H1 (cell line): ENCODE results near the gene ZCCHC10. TPM values are rescaled to one million over a fixed set of nuclear protein-coding genes. Genes with fewer than 3 reads are reported as not detected.

Source experiments
- CTCF ChIA-PET: fragments of 300-600 bp; sonication (Branson Sonifier 250); formaldehyde crosslinking; loops from one replicate; lab custom pipeline; 2021; ENCODE audit not compliant: partially characterized antibody; lab: Charles Lee
- POLR2A ChIA-PET: fragments of 300-600 bp; sonication (Branson Sonifier 250); formaldehyde crosslinking; loops from one replicate; lab custom pipeline; 2021; ENCODE audit warnings: inconsistent platforms; ENCODE audit not compliant: partially characterized antibody; lab: Charles Lee
- DNase-seq, 2 experiments: peaks; one replicate each; pipeline versions ENCODE4 v3.0.0 to v3.0.0-alpha.2; 2010 to 2022; ENCODE audit warnings: low spot score in 2 of 2, low read depth in 1 of 2, mixed read lengths in 1 of 2
- FAIRE-seq: peaks from 2 replicates; lab custom pipeline; 2011; peaks lifted over from hg19 to GRCh38; lab: Jason Lieb, UNC
- H2AFZ ChIP-seq: 2 replicates; pipeline ENCODE4 v1.8.1; 2012; ENCODE audit warnings: low read length, inconsistent platforms
- H2AK5ac ChIP-seq: 2 replicates; pipeline ENCODE4 v1.6.1; 2013; ENCODE audit warnings: low read depth, low read length
- H2BK120ac ChIP-seq: replicated peaks from 2 replicates; pipeline ENCODE3; 2013; ENCODE audit warnings: low read depth, low read length, inconsistent platforms
- H2BK12ac ChIP-seq: 2 replicates; pipeline ENCODE4 v1.6.1; 2013; ENCODE audit warnings: low read depth, low read length
- H2BK15ac ChIP-seq: 2 replicates; pipeline ENCODE4 v1.6.1; 2013; ENCODE audit warnings: low read length
- H2BK20ac ChIP-seq: 2 replicates; pipeline ENCODE4 v1.6.1; 2013; ENCODE audit warnings: low read length
- H2BK5ac ChIP-seq: 2 replicates; pipeline ENCODE4 v1.6.1; 2013; ENCODE audit warnings: low read depth, low read length
- H3K14ac ChIP-seq: 2 replicates; pipeline ENCODE4 v1.6.1; 2013; ENCODE audit warnings: inconsistent platforms; ENCODE audit not compliant: insufficient read length
- H3K18ac ChIP-seq: 2 replicates; pipeline ENCODE4 v1.6.1; 2013; ENCODE audit warnings: low read length; ENCODE audit errors: extremely low read depth
- H3K23ac ChIP-seq: 2 replicates; pipeline ENCODE4 v1.6.1; 2013; ENCODE audit warnings: inconsistent platforms; ENCODE audit not compliant: insufficient read length
- H3K23me2 ChIP-seq: 2 replicates; pipeline ENCODE4 v1.6.1; 2013; ENCODE audit warnings: low read depth, low read length
- H3K27ac ChIP-seq: 2 replicates; pipeline ENCODE4 v1.6.1; 2011; ENCODE audit warnings: low read depth, low read length, inconsistent platforms
- H3K27me3 ChIP-seq, 4 experiments: replicated peaks in 1 of 4; 1 replicate in 1 of 4; 2 replicates in 3 of 4; pipeline versions ENCODE4 v1.6.1 to v1.8.1; 2011 to 2013; ENCODE audit warnings: low read length in 3 of 4, mild to moderate bottlenecking in 3 of 4, inconsistent platforms in 2 of 4, mixed read lengths in 2 of 4, moderate library complexity in 1 of 4; ENCODE audit not compliant: control insufficient read depth in 3 of 4, insufficient read depth in 3 of 4; ENCODE audit errors: extremely low read depth in 1 of 4
- H3K36me3 ChIP-seq, 4 experiments: 2 replicates each; pipeline versions ENCODE4 v1.6.1 to v1.8.1; 2011 to 2013; ENCODE audit warnings: mild to moderate bottlenecking in 4 of 4, low read length in 3 of 4, moderate library complexity in 2 of 4, control low read depth in 1 of 4, inconsistent platforms in 1 of 4; ENCODE audit not compliant: insufficient read depth in 4 of 4, control insufficient read depth in 2 of 4
- H3K4ac ChIP-seq: replicated peaks from 2 replicates; pipeline ENCODE3; 2013; ENCODE audit warnings: low read length, low read depth, mixed read lengths, inconsistent platforms; ENCODE audit not compliant: insufficient read length
- H3K4me1 ChIP-seq, 4 experiments: replicated peaks in 1 of 4; 1 replicate in 1 of 4; 2 replicates in 3 of 4; pipeline versions ENCODE4 v1.6.1 to v1.8.1; 2011 to 2013; ENCODE audit warnings: low read length in 3 of 4, inconsistent platforms in 2 of 4, mixed read lengths in 1 of 4; ENCODE audit not compliant: insufficient read depth in 4 of 4, control insufficient read depth in 3 of 4
- H3K4me2 ChIP-seq, 2 experiments: 2 replicates each; pipeline versions ENCODE4 v1.6.1 to v1.8.1; 2011 to 2013; ENCODE audit warnings: low read depth in 2 of 2, low read length in 2 of 2, control low read depth in 1 of 2, inconsistent platforms in 1 of 2, mild to moderate bottlenecking in 1 of 2; ENCODE audit not compliant: insufficient read depth in 1 of 2
- H3K4me3 ChIP-seq, 4 experiments: fragments of 200-600, 300-600 bp in 1 of 4; sonication (generic), shearing (Covaris generic), sonication (Bioruptor Twin) in 1 of 4; 2 replicates each; pipeline versions ENCODE4 v1.5.1 to v1.8.1; 2011 to 2016; ENCODE audit warnings: low read length in 4 of 4, low read depth in 3 of 4, control low read depth in 2 of 4, inconsistent platforms in 2 of 4, mild to moderate bottlenecking in 2 of 4, mixed read lengths in 1 of 4, moderate library complexity in 1 of 4; ENCODE audit not compliant: insufficient read depth in 2 of 4; ENCODE audit errors: extremely low read depth in 1 of 4
- H3K56ac ChIP-seq: replicated peaks from 2 replicates; pipeline ENCODE3; 2013; ENCODE audit warnings: low read depth, mild to moderate bottlenecking, mixed read lengths, low read length, inconsistent platforms; ENCODE audit not compliant: insufficient read length
- H3K79me1 ChIP-seq: 2 replicates; pipeline ENCODE4 v1.6.1; 2013; ENCODE audit warnings: low read depth, low read length, control low read depth
- H3K79me2 ChIP-seq, 2 experiments: 2 replicates each; pipeline versions ENCODE4 v1.6.1 to v1.8.1; 2012 to 2013; ENCODE audit warnings: low read length in 2 of 2, mild to moderate bottlenecking in 2 of 2, inconsistent platforms in 1 of 2; ENCODE audit not compliant: insufficient read depth in 2 of 2, control insufficient read depth in 1 of 2
- H3K9ac ChIP-seq, 4 experiments: replicated peaks in 1 of 4; 1 replicate in 1 of 4; 2 replicates in 3 of 4; pipeline versions ENCODE4 v1.6.1 to v1.8.1; 2011 to 2013; ENCODE audit warnings: low read depth in 3 of 4, low read length in 3 of 4, control low read depth in 2 of 4, mild to moderate bottlenecking in 2 of 4, moderate library complexity in 2 of 4, inconsistent platforms in 1 of 4; ENCODE audit errors: extremely low read depth in 1 of 4
- H3K9me3 ChIP-seq, 2 experiments: 2 replicates each; pipeline versions ENCODE4 v1.6.1 to v1.8.1; 2012 to 2013; ENCODE audit warnings: mild to moderate bottlenecking in 2 of 2, moderate library complexity in 2 of 2, control low read depth in 1 of 2, inconsistent platforms in 1 of 2, low read depth in 1 of 2, low read length in 1 of 2, mixed read lengths in 1 of 2; ENCODE audit not compliant: insufficient read depth in 2 of 2
- H4K20me1 ChIP-seq, 2 experiments: replicated peaks in 1 of 2; 2 replicates each; pipeline versions ENCODE3 to v1.8.1; 2011 to 2013; ENCODE audit warnings: inconsistent platforms in 2 of 2, low read length in 2 of 2, mild to moderate bottlenecking in 1 of 2; ENCODE audit not compliant: insufficient read depth in 2 of 2, control insufficient read depth in 1 of 2
- H4K5ac ChIP-seq: 2 replicates; pipeline ENCODE4 v1.6.1; 2013; ENCODE audit warnings: low read length, low read depth, mixed read lengths, inconsistent platforms; ENCODE audit not compliant: insufficient read length
- H4K8ac ChIP-seq: 2 replicates; pipeline ENCODE4 v1.8.0; 2013; ENCODE audit warnings: mild to moderate bottlenecking, moderate library complexity, low read length, inconsistent platforms; ENCODE audit not compliant: insufficient read depth; ENCODE audit errors: extremely low read depth
- H4K91ac ChIP-seq: replicated peaks from 2 replicates; pipeline ENCODE3; 2013; ENCODE audit warnings: low read length, mixed read lengths, inconsistent platforms; ENCODE audit not compliant: insufficient read length
- BACH1 ChIP-seq: IDR thresholded peaks from 2 replicates; pipeline ENCODE4 v1.6.1; 2012; ENCODE audit warnings: low read length, improper control_type of control experiment
- EP300 ChIP-seq, 2 experiments: IDR thresholded peaks; 1 replicate in 1 of 2; 2 replicates in 1 of 2; pipeline ENCODE4 v1.6.1; 2011 to 2012; ENCODE audit warnings: low read depth in 2 of 2, low read length in 2 of 2, mild to moderate bottlenecking in 2 of 2, borderline replicate concordance in 1 of 2, inconsistent platforms in 1 of 2, moderate library complexity in 1 of 2
- FOSL1 ChIP-seq: IDR thresholded peaks from 2 replicates; pipeline ENCODE4 v1.6.1; 2011; ENCODE audit warnings: mild to moderate bottlenecking, low read depth, low read length, moderate library complexity; ENCODE audit not compliant: insufficient read depth
- MAFK ChIP-seq: IDR thresholded peaks from 2 replicates; pipeline ENCODE4 v1.6.1; 2012; ENCODE audit warnings: low read depth, mild to moderate bottlenecking, improper control_type of control experiment, low read length
- POLR2A ChIP-seq, 2 experiments: IDR thresholded peaks; 1 replicate in 1 of 2; 2 replicates in 1 of 2; pipeline ENCODE4 v1.6.1; 2011; ENCODE audit warnings: low read depth in 2 of 2, low read length in 2 of 2, mild to moderate bottlenecking in 2 of 2; ENCODE audit errors: control extremely low read depth in 1 of 2
- SIN3A ChIP-seq, 2 experiments: IDR thresholded peaks in 1 of 2; conservative IDR thresholded peaks in 1 of 2; 2 replicates each; pipeline ENCODE4 v1.6.1; 2011 to 2012; ENCODE audit warnings: low read length in 2 of 2, improper control_type of control experiment in 1 of 2, low read depth in 1 of 2, mild to moderate bottlenecking in 1 of 2
- SIX5 ChIP-seq: IDR thresholded peaks from 2 replicates; pipeline ENCODE4 v1.6.1; 2011; ENCODE audit warnings: mild to moderate bottlenecking, low read depth, low read length
- WGBS, 2 experiments: shearing (Covaris generic) in 1 of 2; methylation state at CpG; one replicate each; pipeline versions ENCODE4 v1.1.6 to v1.1.7; 2013 to 2015; ENCODE audit warnings: low lambda C conversion rate in 2 of 2, mixed read lengths in 2 of 2, inconsistent platforms in 1 of 2, low coverage in 1 of 2, missing lambda C conversion rate in 1 of 2; ENCODE audit not compliant: insufficient replicate concordance in 2 of 2, insufficient coverage in 1 of 2, insufficient read length in 1 of 2; ENCODE audit errors: extremely low coverage in 1 of 2, missing lambda C conversion rate in 1 of 2; 5-methylcytosine and 5-hydroxymethylcytosine counted together
- polyA plus RNA-seq, 7 experiments: library from polyadenylated mRNA; depleted of rRNA in 3 of 7; stranded (reverse) in 5 of 7; unstranded in 2 of 7; fragments of >200 nt in 5 of 7; fragments of 200-250 nt in 2 of 7; gene quantifications; 1 replicate in 5 of 7; 2 replicates in 1 of 7; 4 replicates in 1 of 7; pipeline versions ENCODE4 v1.2.1 to v1.2.3, GENCODE V29; 2011 to 2013; ENCODE audit warnings: missing spikeins in 2 of 7, mixed read lengths in 2 of 7
- total RNA-seq: library from RNA; stranded (reverse); fragmentation: NEBNext Ultra II Directional; extraction: Animal tissue kit (Norgen Biotek cat#: 25700); gene quantifications from 2 replicates; pipeline ENCODE4 v1.2.1, GENCODE V29; 2021

The ZCCHC10 gene
- total and polyA plus RNA-seq, 2 of the 8 experiments (the other 6 are each of a cell fraction or from before 2014, with no cell fraction given) = 22.4 to 32.9 TPM

DNA sequence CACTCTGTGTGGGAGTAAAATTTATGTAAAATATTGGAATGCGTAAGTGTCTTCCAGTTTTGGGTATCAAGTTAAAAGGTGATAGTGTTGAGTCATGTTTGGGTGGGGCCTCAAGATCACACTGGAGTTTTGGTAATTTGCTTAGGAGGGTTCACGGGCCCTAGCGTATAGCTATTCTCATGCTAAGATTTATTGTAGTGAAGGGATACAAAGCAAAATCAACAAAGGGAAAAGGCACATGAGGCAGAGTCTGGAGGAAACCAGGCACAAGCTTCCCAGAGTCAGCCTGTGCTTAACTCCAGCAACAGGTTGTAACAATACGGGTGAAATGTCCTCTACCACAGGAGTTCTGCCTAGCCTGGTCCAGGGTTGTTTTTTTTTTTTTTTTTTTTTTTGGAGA lies 45.7 kb upstream of the ZCCHC10 start:
- WGBS, 2 experiments = 85% methylated on average over 4 of the region's 4 CpGs; no CpG with 5 or more reads in 1 of the 2 experiments
- Histone ChIP-seq H2BK12ac (no peak overlapping the region), H3K23me2 (no peaks in the 10 kb centered on the region), H2BK20ac (no peak overlapping the region), H3K27ac (0 out of 2 replicates have a peak overlapping the region, but pooled peaks have one; percentile 14), H3K36me3 (peaks cover 13 to 89% (median 57%) of the 10 kb centered on the region in 4 experiments), H3K56ac (no peak overlapping the region), H3K4ac (no peak overlapping the region), H2AK5ac (no peak overlapping the region), H3K14ac (no peak overlapping the region), H2BK5ac (no peak overlapping the region), H4K8ac (no peak overlapping the region), H2BK15ac (no peak overlapping the region), H3K9me3 (no peaks in the 10 kb centered on the region), H2BK120ac (no peak overlapping the region), H3K4me1 (peaks cover 0 to 14% (median 3%) of the 10 kb centered on the region in 4 experiments; a peak in 2 of 7 replicates), H3K4me2 (0 out of 4 replicates have a peak overlapping the region, but pooled peaks of 1 of the 2 experiments have one; percentile 0), H3K79me1 (peaks cover 10% of the 10 kb centered on the region), H3K9ac (no peak overlapping the region), H4K91ac (no peak overlapping the region), H3K23ac (no peak overlapping the region), H3K27me3 (no peaks in the 10 kb centered on the region), H4K20me1 (peaks cover 4 to 10% of the 10 kb centered on the region in 2 experiments), H4K5ac (no peak overlapping the region), H3K4me3 (no peak overlapping the region), H2AFZ (no peak overlapping the region), H3K79me2 (peaks cover 0 to 93% of the 10 kb centered on the region in 2 experiments; a peak in 3 of 4 replicates), H3K18ac (no peak overlapping the region; the same call in 1 of the 2 replicates)
- FAIRE-seq (no peak), DNase-seq (no peak)
- POLR2A ChIA-PET = interaction anchor here (0.7 to 1.3 kb wide), 4 partner anchors 17 to 112 kb away, joined by 3 to 4 read pairs (median 3); partner anchors contain the start of gene HSPA4
- CTCF ChIA-PET = interaction anchor here (0.8 kb wide), 1 partner anchor 31 kb away, joined by 3 read pairs; no protein-coding TSS in a partner anchor
- TF ChIP-seq SIN3A (conservative IDR thresholded peaks at IDR 0.05 in 1 of 2, IDR thresholded peaks at IDR 0.05 in 1 of 2; ENCODE audit: low read depth in 1 of 2, low read length in 2 of 2) = no peak
- TF ChIP-seq MAFK = 0 out of 2 replicates have a peak, but pooled peaks have one; percentile 2
- no peak for TF ChIP-seq BACH1
- no peak for TF ChIP-seq EP300 (IDR thresholded peaks at IDR 0.05; ENCODE audit: borderline replicate concordance in 1 of 2, low read depth in 2 of 2, low read length in 2 of 2)
- TF ChIP-seq SIX5 = no peak
- no peak for TF ChIP-seq FOSL1
- no peak for TF ChIP-seq POLR2A (IDR thresholded peaks at IDR 0.05; ENCODE audit: control extremely low read depth in 1 of 2, low read depth in 2 of 2, low read length in 2 of 2)
